Heart left ventricle (tissue), 13 donors: ENCODE data around the gene GUCA2B.

Experiments
- POLR2A ChIP-seq, 2 donors: fragments of 450-650 bp; IDR thresholded peaks; one replicate each; pipeline ENCODE4 v1.6.1; 2017; ENCODE audit warnings: antibody characterized with exemption in 2 of 2, mild to moderate bottlenecking in 2 of 2, moderate library complexity in 2 of 2
- TF ChIP-seq, protein P1 (sequence below), 12 donors: fragments of 200-600 bp; sonication (generic) in 4 of 12; IDR thresholded peaks; one replicate each; pipeline versions ENCODE4 v1.5.0 to v1.8.0; 2018 to 2022; ENCODE audit warnings: antibody characterized with exemption in 12 of 12, mild to moderate bottlenecking in 5 of 12
- donor health status: ischemic (EF 13 %, LVEDD 7.1; RV severe dilation, severe dysfunction).
- donor health status: DM: no; HTN: yes; CAD: no.
- donor health status: DM: no; HTN: no; CAD: no.
- donor health status: ischemic (EF 25% LVEDD 6.9; RV normal size, moderate dysfunction).
- donor health status: ischemic (EF 25% LVEDD 5.7; RV mildly dilated, moderate dysfunction).
- donor health status: ischemic (EF 35%, LVEDD 5.7; RV mildly dilated, moderate dysfunction).
- donor health status: nonischemic (EF 11% LVEDD 7.7; RV severe dilation, severe dysfunction).
- donor health status: DM: yes; HTN: yes; CAD: no.
- donor health status: PGD.
- donor health status: ischemic (EF 29% LVEDD 5.4; RV normal size, mild dysfunction).
- donor health status: nonischemic (EF 23%, LVEDD 6.1; RV moderate dilation, normal function).

DNA sequence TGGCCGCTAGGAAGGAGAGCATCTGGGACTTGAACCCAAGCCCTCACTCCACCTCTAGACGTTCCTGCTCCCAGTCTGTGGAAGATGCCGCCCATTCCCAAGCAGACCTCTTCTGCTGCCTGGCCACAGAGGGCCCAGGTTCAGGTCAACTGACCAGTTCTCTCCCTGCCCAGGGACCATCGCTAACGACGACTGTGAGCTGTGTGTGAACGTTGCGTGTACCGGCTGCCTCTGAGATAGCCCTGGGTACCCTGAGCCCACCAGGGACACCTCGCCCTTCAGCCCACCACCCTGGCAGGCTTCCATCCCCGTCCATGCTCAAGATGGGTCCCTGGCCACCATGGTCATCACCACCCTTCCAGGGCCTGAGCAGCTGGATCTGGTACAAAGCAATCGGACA lies 2.2 kb downstream of the GUCA2B start:
- TF ChIP-seq, protein P1, sequence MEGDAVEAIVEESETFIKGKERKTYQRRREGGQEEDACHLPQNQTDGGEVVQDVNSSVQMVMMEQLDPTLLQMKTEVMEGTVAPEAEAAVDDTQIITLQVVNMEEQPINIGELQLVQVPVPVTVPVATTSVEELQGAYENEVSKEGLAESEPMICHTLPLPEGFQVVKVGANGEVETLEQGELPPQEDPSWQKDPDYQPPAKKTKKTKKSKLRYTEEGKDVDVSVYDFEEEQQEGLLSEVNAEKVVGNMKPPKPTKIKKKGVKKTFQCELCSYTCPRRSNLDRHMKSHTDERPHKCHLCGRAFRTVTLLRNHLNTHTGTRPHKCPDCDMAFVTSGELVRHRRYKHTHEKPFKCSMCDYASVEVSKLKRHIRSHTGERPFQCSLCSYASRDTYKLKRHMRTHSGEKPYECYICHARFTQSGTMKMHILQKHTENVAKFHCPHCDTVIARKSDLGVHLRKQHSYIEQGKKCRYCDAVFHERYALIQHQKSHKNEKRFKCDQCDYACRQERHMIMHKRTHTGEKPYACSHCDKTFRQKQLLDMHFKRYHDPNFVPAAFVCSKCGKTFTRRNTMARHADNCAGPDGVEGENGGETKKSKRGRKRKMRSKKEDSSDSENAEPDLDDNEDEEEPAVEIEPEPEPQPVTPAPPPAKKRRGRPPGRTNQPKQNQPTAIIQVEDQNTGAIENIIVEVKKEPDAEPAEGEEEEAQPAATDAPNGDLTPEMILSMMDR (IDR thresholded peaks at IDR 0.05), result no peak
- TF ChIP-seq POLR2A (IDR thresholded peaks at IDR 0.05), result no peak
